Heart right ventricle (tissue), 16 donors: ENCODE data around the gene PLCXD1. TPM values are rescaled to one million over a fixed set of nuclear protein-coding genes. Genes with fewer than 3 reads are reported as not detected.

Experiments used
- ATAC-seq, 8 donors: fragments of 200-7000 bp; cut with Tn5 transposase; one replicate each; pipeline ENCODE4 v1.9.1; 2020; ENCODE audit warnings: mild to moderate bottlenecking in 8 of 8, moderate library complexity in 8 of 8, moderate number of reproducible peaks in 1 of 8
- DNase-seq, 2 donors: peaks; one replicate each; pipeline ENCODE4 v3.0.0-alpha.2; 2020
- H3K27ac ChIP-seq, 10 donors: fragments of 200-600 bp; sonication (generic) in 2 of 10; one replicate each; pipeline versions ENCODE4 v1.5.0 to v1.8.0; 2020 to 2022; ENCODE audit warnings: mild to moderate bottlenecking in 3 of 10
- H3K27me3 ChIP-seq, 7 donors: fragments of 200-600 bp; one replicate each; pipeline ENCODE4 v1.8.0; 2021 to 2022; ENCODE audit warnings: mild to moderate bottlenecking in 2 of 7
- H3K36me3 ChIP-seq, 9 donors: fragments of 200-600 bp; sonication (generic) in 1 of 9; one replicate each; pipeline versions ENCODE4 v1.5.0 to v1.8.0; 2020 to 2022; ENCODE audit warnings: mild to moderate bottlenecking in 2 of 9
- H3K4me1 ChIP-seq, 9 donors: fragments of 200-600 bp; sonication (generic) in 1 of 9; one replicate each; pipeline versions ENCODE4 v1.5.0 to v1.8.0; 2020 to 2022; ENCODE audit warnings: mild to moderate bottlenecking in 4 of 9
- H3K4me3 ChIP-seq, 10 donors: fragments of 200-600 bp; sonication (generic) in 2 of 10; one replicate each; pipeline versions ENCODE4 v1.5.0 to v1.8.0; 2020 to 2022; ENCODE audit warnings: mild to moderate bottlenecking in 7 of 10, moderate library complexity in 2 of 10
- H3K9me3 ChIP-seq, 11 donors: fragments of 200-600 bp in 10 of 11; sonication (generic) in 2 of 11; one replicate each; pipeline versions ENCODE4 v1.5.0 to v1.8.0; 2013 to 2022; ENCODE audit warnings: mild to moderate bottlenecking in 2 of 11, control low read depth in 1 of 11, moderate library complexity in 1 of 11
- WGBS, 2 donors: extraction: QIAGEN DNeasy Blood & Tissue Kit; methylation state at CpG; one replicate each; pipeline ENCODE4 v1.1.7; 2013; ENCODE audit warnings: inconsistent platforms in 1 of 2; 5-methylcytosine and 5-hydroxymethylcytosine counted together
- intact Hi-C, 10 donors: fragments of 100-400 bp; cut with DNase I; formaldehyde crosslinking; loops; one replicate each; pipeline versions ENCODE4 v1.11.1 to v1.14.2; 2022
- polyA plus RNA-seq, 2 donors: library from polyadenylated mRNA; stranded (reverse); fragments of 200-250 nt; gene quantifications; one replicate each; pipeline ENCODE4 v1.2.3, GENCODE V29; 2013
- total RNA-seq, 10 donors: library from RNA; stranded (reverse); fragmentation: NEBNext Ultra II Directional in 3 of 10; extraction: Animal tissue kit (Norgen Biotek cat#: 25700) in 3 of 10; gene quantifications; one replicate each; pipeline versions ENCODE4 v1.2.1 to v1.2.4, GENCODE V29; 2021 to 2023
- TF ChIP-seq, protein P1 (sequence below), 9 donors: fragments of 200-600 bp; sonication (generic) in 2 of 9; IDR thresholded peaks; one replicate each; pipeline versions ENCODE4 v1.5.0 to v1.8.0; 2021 to 2022; ENCODE audit warnings: antibody characterized with exemption in 9 of 9, mild to moderate bottlenecking in 5 of 9, moderate library complexity in 1 of 9
- donor health status: Arrhythmogenic right ventricular cardiomyopathy.
- donor health status: ischemic (EF 13 %, LVEDD 7.1; RV severe dilation, severe dysfunction).
- donor health status: healthy with polysubstance abuse.
- donor health status: DM: no; HTN: yes; CAD: no.
- donor health status: DM: no; HTN: no; CAD: no.
- donor health status: ischemic (EF 25% LVEDD 6.9; RV normal size, moderate dysfunction).
- donor health status: ischemic (EF 25% LVEDD 5.7; RV mildly dilated, moderate dysfunction).
- donor health status: healthy.
- donor health status: DM: yes; HTN: yes; CAD: no.
- donor health status: Ischemic cardiomyopathy.
- donor health status: ischemic (EF 35%, LVEDD 5.7; RV mildly dilated, moderate dysfunction).
- donor health status: nonischemic (EF 11% LVEDD 7.7; RV severe dilation, severe dysfunction).
- donor health status: DM: yes; HTN: yes; CAD: no.
- donor health status: PGD.
- donor health status: ischemic (EF 29% LVEDD 5.4; RV normal size, mild dysfunction).
- donor health status: nonischemic (EF 23%, LVEDD 6.1; RV moderate dilation, normal function).

Gene PLCXD1
- total and polyA plus RNA-seq, 12 donors, result 1.9 to 19.9 (median 2.8) TPM

DNA sequence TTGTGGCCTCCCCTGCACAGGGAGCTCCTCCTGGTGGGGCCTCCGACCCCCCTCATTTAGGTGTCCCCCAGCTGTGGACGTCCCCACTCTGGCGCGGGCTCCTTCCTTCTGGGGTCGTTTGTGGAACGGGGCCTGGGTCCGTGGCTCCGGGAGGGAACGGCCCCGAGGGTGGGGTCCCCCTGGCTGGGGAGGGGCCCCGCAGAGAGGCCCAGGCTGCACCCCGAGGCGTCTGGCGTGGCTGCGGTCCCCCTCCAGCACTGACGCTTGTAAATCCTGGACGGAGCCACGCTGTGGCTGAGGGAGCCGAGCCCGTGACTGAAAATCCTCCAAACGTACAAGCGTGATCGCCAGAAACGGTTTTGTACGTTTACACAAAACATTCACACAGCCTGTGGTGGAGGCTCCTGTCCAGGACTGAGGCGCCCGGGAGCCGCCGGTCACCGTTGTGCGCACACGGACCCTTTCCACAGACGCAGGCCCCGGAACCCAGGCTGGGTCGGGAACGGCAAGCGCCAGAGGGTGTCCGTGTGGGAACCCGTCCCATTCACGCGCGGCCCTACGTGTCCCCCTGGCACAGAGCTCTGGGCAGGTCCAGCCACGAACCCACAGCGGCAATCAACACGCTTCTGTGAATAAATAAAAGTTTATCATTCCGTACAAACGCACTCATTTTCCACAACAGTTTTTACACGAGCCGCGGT lies 52.6 kb downstream of the PLCXD1 start:
- Histone ChIP-seq H3K9me3 (no peaks in the 10 kb centered on the region), H3K4me1 (peaks cover 0 to 15% (median 11%) of the 10 kb centered on the region in 9 donors), H3K36me3 (peaks cover 0 to 58% (median 22%) of the 10 kb centered on the region in 9 donors), H3K27ac (no peak overlapping the region), H3K27me3 (peaks cover 0 to 19% (median 10%) of the 10 kb centered on the region in 7 donors), H3K4me3 (no peak overlapping the region)
- no peak for DNase-seq
- ATAC-seq, result no peak
- WGBS, 2 donors, result 92 to 94% methylated on average over 50 to 51 of the region's 51 CpGs
- TF ChIP-seq, protein P1, sequence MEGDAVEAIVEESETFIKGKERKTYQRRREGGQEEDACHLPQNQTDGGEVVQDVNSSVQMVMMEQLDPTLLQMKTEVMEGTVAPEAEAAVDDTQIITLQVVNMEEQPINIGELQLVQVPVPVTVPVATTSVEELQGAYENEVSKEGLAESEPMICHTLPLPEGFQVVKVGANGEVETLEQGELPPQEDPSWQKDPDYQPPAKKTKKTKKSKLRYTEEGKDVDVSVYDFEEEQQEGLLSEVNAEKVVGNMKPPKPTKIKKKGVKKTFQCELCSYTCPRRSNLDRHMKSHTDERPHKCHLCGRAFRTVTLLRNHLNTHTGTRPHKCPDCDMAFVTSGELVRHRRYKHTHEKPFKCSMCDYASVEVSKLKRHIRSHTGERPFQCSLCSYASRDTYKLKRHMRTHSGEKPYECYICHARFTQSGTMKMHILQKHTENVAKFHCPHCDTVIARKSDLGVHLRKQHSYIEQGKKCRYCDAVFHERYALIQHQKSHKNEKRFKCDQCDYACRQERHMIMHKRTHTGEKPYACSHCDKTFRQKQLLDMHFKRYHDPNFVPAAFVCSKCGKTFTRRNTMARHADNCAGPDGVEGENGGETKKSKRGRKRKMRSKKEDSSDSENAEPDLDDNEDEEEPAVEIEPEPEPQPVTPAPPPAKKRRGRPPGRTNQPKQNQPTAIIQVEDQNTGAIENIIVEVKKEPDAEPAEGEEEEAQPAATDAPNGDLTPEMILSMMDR (IDR thresholded peaks at IDR 0.05), result no peak
- intact Hi-C loops, result no loop called here

DNA sequence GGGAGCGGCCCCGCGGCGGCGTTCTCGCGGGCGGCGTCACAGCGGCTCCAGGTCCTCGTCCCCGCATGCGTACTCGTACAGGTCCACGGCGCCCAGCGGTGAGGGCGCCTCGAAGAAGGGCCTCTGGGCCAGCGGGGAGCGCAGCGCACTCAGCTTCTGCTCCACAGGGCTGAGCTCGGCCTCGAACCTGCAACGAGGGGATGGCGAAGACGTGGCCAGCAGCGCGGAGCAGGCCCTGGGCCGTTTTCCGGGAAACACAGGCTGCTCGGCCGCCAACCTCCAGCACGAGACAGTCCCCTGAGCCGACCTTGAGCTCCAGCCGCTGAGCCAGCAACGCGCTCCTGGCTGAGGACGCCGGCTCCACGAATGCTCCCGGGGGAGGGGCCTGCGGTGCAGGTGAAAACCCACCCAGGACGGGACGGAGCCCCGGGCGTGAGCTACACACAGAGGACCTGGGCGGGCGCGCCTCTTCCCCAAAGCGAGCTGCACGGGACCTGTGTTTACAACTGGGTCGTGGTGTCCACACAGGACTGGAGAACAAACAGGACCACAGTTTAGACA lies 53.2 kb downstream of the PLCXD1 start:
- H3K27me3 ChIP-seq, result peaks cover 0 to 19% (median 10%) of the 10 kb centered on the region in 7 donors
- H3K4me1 ChIP-seq, result peaks cover 0 to 15% (median 11%) of the 10 kb centered on the region in 9 donors
- DNase-seq, result no peak
- no peak overlapping the region for H3K4me3 ChIP-seq
- H3K36me3 ChIP-seq, result peaks cover 0 to 60% (median 22%) of the 10 kb centered on the region in 9 donors
- no peaks in the 10 kb centered on the region for H3K9me3 ChIP-seq
- TF ChIP-seq, protein P1 (IDR thresholded peaks at IDR 0.05), result no peak
- 93% methylated on average over 53 of the region's 53 CpGs for WGBS, 2 donors
- no peak overlapping the region for H3K27ac ChIP-seq
- peak in 1 of 8 donors; percentile 6 for ATAC-seq
- intact Hi-C loops, result no loop called here

DNA sequence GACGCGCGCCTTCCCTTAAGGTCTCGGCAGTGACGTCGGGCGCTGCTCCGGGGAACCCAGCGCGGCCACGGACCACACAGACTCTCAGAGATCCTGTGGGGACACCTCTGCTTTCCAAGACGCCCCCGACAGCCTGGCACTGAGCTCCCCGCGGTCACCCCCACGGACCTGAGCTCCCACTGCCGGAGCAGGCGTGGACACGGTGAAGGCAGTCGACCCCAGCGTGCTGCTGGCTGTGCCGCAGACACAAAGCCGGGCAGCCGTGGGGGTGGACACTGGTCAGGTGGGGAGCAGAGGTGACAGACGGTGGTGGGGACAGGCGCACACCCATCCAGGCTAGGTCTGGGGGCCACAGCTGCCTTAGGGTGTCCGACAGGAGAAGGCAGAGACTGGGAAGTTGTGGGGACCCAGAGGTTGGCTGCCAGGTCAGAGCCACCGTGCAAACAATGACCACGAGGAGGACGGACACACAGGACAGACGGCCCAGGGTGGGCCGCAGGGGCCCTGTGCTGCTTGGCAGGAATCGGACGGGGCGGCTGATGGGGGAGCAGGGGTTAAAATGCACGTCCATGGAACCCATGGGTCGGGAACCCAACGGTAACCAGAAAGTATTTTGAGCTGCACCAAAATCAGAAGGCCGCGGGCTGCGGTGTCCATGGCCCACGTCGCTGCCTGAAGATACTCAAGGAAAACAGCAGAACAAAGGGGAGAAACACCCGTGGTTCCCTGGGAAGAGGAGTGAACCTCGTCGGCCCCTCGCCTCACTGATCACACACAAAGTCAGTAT lies 54.0 kb downstream of the PLCXD1 start:
- H3K9me3 ChIP-seq, result no peaks in the 10 kb centered on the region
- TF ChIP-seq, protein P1 (IDR thresholded peaks at IDR 0.05), result no peak
- peaks cover 0 to 17% (median 10%) of the 10 kb centered on the region in 7 donors for H3K27me3 ChIP-seq
- peaks cover 0 to 60% (median 22%) of the 10 kb centered on the region in 9 donors for H3K36me3 ChIP-seq
- H3K4me3 ChIP-seq, result no peak overlapping the region
- H3K27ac ChIP-seq, result no peak overlapping the region
- WGBS, 2 donors, result 95 to 96% methylated on average over 47 of the region's 47 CpGs
- DNase-seq, result no peak
- H3K4me1 ChIP-seq, result peaks cover 0 to 15% (median 11%) of the 10 kb centered on the region in 9 donors
- ATAC-seq, result no peak
- intact Hi-C loops, result no loop called here

DNA sequence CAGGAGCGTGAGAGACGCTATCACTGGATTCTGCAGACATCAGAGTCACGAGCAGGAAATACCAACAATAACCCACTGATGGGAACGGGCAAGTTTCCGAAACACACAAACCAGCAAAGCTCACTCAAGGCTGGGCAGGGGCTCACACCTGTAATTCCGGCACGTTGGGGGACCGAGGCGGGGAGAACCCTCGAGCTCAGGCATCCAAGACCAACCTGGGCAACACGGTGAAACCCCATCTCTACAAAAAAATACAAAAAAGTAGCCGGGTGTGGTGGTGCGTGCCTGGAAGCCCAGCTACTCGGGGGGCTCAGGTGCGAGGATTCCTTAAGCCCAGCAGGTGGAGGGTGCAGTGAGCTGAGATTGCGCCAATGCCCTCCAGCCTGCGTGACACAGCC lies 54.6 kb downstream of the PLCXD1 start:
- intact Hi-C loops, result no loop called here
- DNase-seq (no peak), ATAC-seq (no peak)
- H3K9me3 ChIP-seq, result no peaks in the 10 kb centered on the region
- peaks cover 0 to 60% (median 22%) of the 10 kb centered on the region in 9 donors for H3K36me3 ChIP-seq
- H3K27me3 ChIP-seq, result peaks cover 0 to 11% (median 4%) of the 10 kb centered on the region in 7 donors
- H3K27ac ChIP-seq, result no peak overlapping the region
- H3K4me3 ChIP-seq, result no peak overlapping the region
- TF ChIP-seq, protein P1 (IDR thresholded peaks at IDR 0.05), result no peak
- peaks cover 0 to 11% (median 10%) of the 10 kb centered on the region in 9 donors for H3K4me1 ChIP-seq
- WGBS, 2 donors, result 95 to 97% methylated on average over 17 of the region's 17 CpGs
